SU-DHL-6 (cell line): ENCODE results near the gene MRM1.

ENCODE experiments used
- H2AFZ ChIP-seq: fragments of 200-600 bp; sonication (generic); 2 replicates; pipeline ENCODE4 v1.6.1; 2014; ENCODE audit warnings: low read depth, mild to moderate bottlenecking, moderate library complexity, mixed read lengths, antibody characterized with exemption, low read length; ENCODE audit not compliant: severe bottlenecking
- H3F3A ChIP-seq: fragments of 200-600 bp; shearing (Covaris generic); 2 replicates; pipeline ENCODE4 v1.6.0; 2016; ENCODE audit warnings: antibody characterized with exemption, mild to moderate bottlenecking; ENCODE audit not compliant: insufficient read depth
- H3K27ac ChIP-seq: fragments of 200-600 bp; sonication (generic); 2 replicates; pipeline ENCODE4 v1.5.1; 2016; ENCODE audit warnings: low read depth, mild to moderate bottlenecking, low read length, moderate library complexity, mixed read lengths
- H3K27me3 ChIP-seq: fragments of 200-600 bp; sonication (generic), shearing (Covaris generic); 2 replicates; pipeline ENCODE4 v1.6.0; 2014; ENCODE audit warnings: mild to moderate bottlenecking, low read length
- H3K36me3 ChIP-seq: fragments of 200-600 bp; sonication (generic); 2 replicates; pipeline ENCODE4 v1.6.1; 2014; ENCODE audit warnings: mild to moderate bottlenecking, low read length, mixed read lengths
- H3K4me2 ChIP-seq: fragments of 300-600, 200-600 bp; shearing (Covaris generic), sonication (generic); 2 replicates; pipeline ENCODE4 v1.6.0; 2014; ENCODE audit warnings: low read length, low read depth, mild to moderate bottlenecking; ENCODE audit not compliant: poor library complexity, severe bottlenecking
- H3K4me3 ChIP-seq: fragments of 200-600 bp; sonication (generic); 2 replicates; pipeline ENCODE4 v1.5.1; 2014; ENCODE audit warnings: antibody characterized with exemption, low read length, mild to moderate bottlenecking, mixed read lengths; ENCODE audit not compliant: insufficient read depth, poor library complexity, severe bottlenecking
- H3K79me2 ChIP-seq: fragments of 200-600 bp; sonication (generic); 2 replicates; pipeline ENCODE4 v1.6.1; 2014; ENCODE audit warnings: mild to moderate bottlenecking, low read length, moderate library complexity; ENCODE audit not compliant: insufficient read depth
- H3K9ac ChIP-seq: fragments of 200-600 bp; sonication (generic); 2 replicates; pipeline ENCODE4 v1.7.0; 2014; ENCODE audit warnings: mild to moderate bottlenecking, low read length
- H3K9me2 ChIP-seq: fragments of 200-600 bp; sonication (generic); replicated peaks from 2 replicates; pipeline ENCODE4 v1.6.1; 2014; ENCODE audit warnings: low read length; ENCODE audit not compliant: insufficient read depth
- H3K9me3 ChIP-seq: fragments of 200-600 bp; sonication (generic); 2 replicates; pipeline ENCODE4 v1.6.1; 2014; ENCODE audit warnings: low read length, mixed read lengths; ENCODE audit not compliant: insufficient read depth
- H4K20me1 ChIP-seq: fragments of 200-600 bp; sonication (generic); 2 replicates; pipeline ENCODE4 v1.6.1; 2014; ENCODE audit warnings: low read depth, mild to moderate bottlenecking, antibody characterized with exemption, low read length, moderate library complexity, mixed read lengths
- CTCF ChIP-seq: fragments of 200-600 bp; sonication (generic); IDR thresholded peaks from one replicate; pipeline ENCODE4 v1.5.1; 2017; ENCODE audit warnings: antibody characterized with exemption, mild to moderate bottlenecking, low read length, moderate library complexity; ENCODE audit not compliant: insufficient read depth, poor library complexity, severe bottlenecking
- EZH2phosphoT487 ChIP-seq: fragments of 200-600 bp; sonication (generic), shearing (Covaris generic); conservative IDR thresholded peaks from 2 replicates; pipeline ENCODE4 v1.6.1; 2018; ENCODE audit warnings: mild to moderate bottlenecking, antibody characterized with exemption, low read length, moderate library complexity, mixed read lengths

The MRM1 gene

GRCh38 chr17:36600465-36600864 is 918 bp upstream of the MRM1 start:
- TF ChIP-seq CTCF, result no peak
- TF ChIP-seq EZH2phosphoT487, result no peak
- peak overlapping the region; percentile 54 for H2AFZ ChIP-seq

GRCh38 chr17:36600936-36601302 is 464 bp upstream of the MRM1 start:
- H3K9me3 ChIP-seq, result no peaks in the 10 kb centered on the region
- TF ChIP-seq CTCF, result no peak
- TF ChIP-seq EZH2phosphoT487, result no peak
- H3K9ac ChIP-seq, result peak overlapping the region; percentile 76
- H3K27ac ChIP-seq, result no peak overlapping the region
- peak overlapping the region; percentile 87 for H3K4me2 ChIP-seq
- H3K79me2 ChIP-seq, result peaks cover 36% of the 10 kb centered on the region
- H3F3A ChIP-seq, result 0 out of 2 replicates have a peak, but pooled peaks cover 6% of the 10 kb centered on the region
- H3K36me3 ChIP-seq, result no peaks in the 10 kb centered on the region
- H3K4me3 ChIP-seq, result peak overlapping the region; percentile 79
- no peaks in the 10 kb centered on the region for H3K27me3 ChIP-seq
- no peaks in the 10 kb centered on the region for H3K9me2 ChIP-seq
- H4K20me1 ChIP-seq, result no peaks in the 10 kb centered on the region
- peak overlapping the region; percentile 54 for H2AFZ ChIP-seq

More at GRCh38 chr17:36600465-36600864, 918 bp upstream of the MRM1 start:
- Histone ChIP-seq H3K4me2 (peak overlapping the region; percentile 87), H3K9me3 (no peaks in the 10 kb centered on the region), H3K4me3 (no peak overlapping the region), H3K9me2 (no peaks in the 10 kb centered on the region), H3K79me2 (peaks cover 31% of the 10 kb centered on the region), H3K9ac (peak overlapping the region; percentile 76; the same call in 1 of the 2 replicates), H3K36me3 (no peaks in the 10 kb centered on the region), H4K20me1 (no peaks in the 10 kb centered on the region), H3F3A (0 out of 2 replicates have a peak, but pooled peaks cover 6% of the 10 kb centered on the region), H3K27me3 (no peaks in the 10 kb centered on the region), H3K27ac (no peak overlapping the region)

GRCh38 chr17:36602030-36602748 is 806 bp downstream of the MRM1 start:
- peaks cover 40% of the 10 kb centered on the region for H3K79me2 ChIP-seq
- H3K36me3 ChIP-seq, result no peaks in the 10 kb centered on the region
- no peaks in the 10 kb centered on the region for H3K9me3 ChIP-seq
- no peaks in the 10 kb centered on the region for H3K27me3 ChIP-seq
- H2AFZ ChIP-seq, result peak overlapping the region; percentile 54
- peak overlapping the region; percentile 79 for H3K4me3 ChIP-seq
- no peaks in the 10 kb centered on the region for H3K9me2 ChIP-seq
- peak overlapping the region; percentile 76 for H3K9ac ChIP-seq
- peak overlapping the region; percentile 33 for H3K27ac ChIP-seq
- 0 out of 2 replicates have a peak, but pooled peaks cover 6% of the 10 kb centered on the region for H3F3A ChIP-seq
- TF ChIP-seq EZH2phosphoT487 (no peak), CTCF (no peak)
- H3K4me2 ChIP-seq, result peak overlapping the region; percentile 87
- H4K20me1 ChIP-seq, result no peaks in the 10 kb centered on the region
